ENCODE data around the gene STK26.

GRCh38 chrX:131988236-131988635, 34.9 kb upstream of the STK26 start:
- TF ChIP-seq CTCF (IDR thresholded peaks at IDR 0.05; ENCODE audit: low read length) (no peak), EZH2 (IDR thresholded peaks at IDR 0.05; ENCODE audit: borderline replicate concordance, low read length) (no peak)
